ENCODE measurements around the gene PRX.

The PRX gene

GRCh38 chr19:40369797-40370196, 43.4 kb downstream of the PRX start:
- no peak for TF ChIP-seq GATA2 (IDR thresholded peaks at IDR 0.05; ENCODE audit: low read depth, low read length)
- no peak for TF ChIP-seq GATA3 (IDR thresholded peaks at IDR 0.05; ENCODE audit: low read depth, low read length)

- no peak for TF ChIP-seq GATA3 (IDR thresholded peaks at IDR 0.05; ENCODE audit: low read depth, low read length)
- no peak for TF ChIP-seq GATA2 (IDR thresholded peaks at IDR 0.05; ENCODE audit: low read depth, low read length)
Measured at GRCh38 chr19:40367577-40368434, 45.4 kb downstream of the PRX start.

GRCh38 chr19:40366697-40367561, 46.2 kb downstream of the PRX start:
- no peak for TF ChIP-seq GATA3 (IDR thresholded peaks at IDR 0.05; ENCODE audit: low read depth, low read length)
- no peak for TF ChIP-seq GATA2 (IDR thresholded peaks at IDR 0.05; ENCODE audit: low read depth, low read length)

GRCh38 chr19:40365613-40366401, 47.4 kb downstream of the PRX start:
- TF ChIP-seq GATA2 (IDR thresholded peaks at IDR 0.05; ENCODE audit: low read depth, low read length) (no peak), GATA3 (IDR thresholded peaks at IDR 0.05; ENCODE audit: low read depth, low read length) (no peak)

- no peak for TF ChIP-seq GATA2 (IDR thresholded peaks at IDR 0.05; ENCODE audit: low read depth, low read length)
- TF ChIP-seq GATA3 (IDR thresholded peaks at IDR 0.05; ENCODE audit: low read depth, low read length), result no peak
Measured at GRCh38 chr19:40365010-40365409, 48.2 kb downstream of the PRX start.

GRCh38 chr19:40363069-40363468, 50.1 kb downstream of the PRX start:
- TF ChIP-seq GATA2 (IDR thresholded peaks at IDR 0.05; ENCODE audit: low read depth, low read length) (no peak), GATA3 (IDR thresholded peaks at IDR 0.05; ENCODE audit: low read depth, low read length) (no peak)

GRCh38 chr19:40362160-40362559, 51.0 kb downstream of the PRX start:
- no peak for TF ChIP-seq GATA2 (IDR thresholded peaks at IDR 0.05; ENCODE audit: low read depth, low read length)
- no peak for TF ChIP-seq GATA3 (IDR thresholded peaks at IDR 0.05; ENCODE audit: low read depth, low read length)

GRCh38 chr19:40360708-40361241, 52.4 kb downstream of the PRX start:
- TF ChIP-seq GATA2 (IDR thresholded peaks at IDR 0.05; ENCODE audit: low read depth, low read length) (no peak), GATA3 (IDR thresholded peaks at IDR 0.05; ENCODE audit: low read depth, low read length) (no peak)

GRCh38 chr19:40360020-40360707, 53.0 kb downstream of the PRX start:
- TF ChIP-seq GATA3 (IDR thresholded peaks at IDR 0.05; ENCODE audit: low read depth, low read length), result no peak
- TF ChIP-seq GATA2 (IDR thresholded peaks at IDR 0.05; ENCODE audit: low read depth, low read length), result no peak

- TF ChIP-seq GATA2 (IDR thresholded peaks at IDR 0.05; ENCODE audit: low read depth, low read length) (no peak), GATA3 (IDR thresholded peaks at IDR 0.05; ENCODE audit: low read depth, low read length) (no peak)
Measured at GRCh38 chr19:40358773-40359172, 54.4 kb downstream of the PRX start.

- no peak for TF ChIP-seq GATA3 (IDR thresholded peaks at IDR 0.05; ENCODE audit: low read depth, low read length)
- TF ChIP-seq GATA2 (IDR thresholded peaks at IDR 0.05; ENCODE audit: low read depth, low read length), result no peak
Measured at GRCh38 chr19:40357640-40358039, 55.5 kb downstream of the PRX start.

GRCh38 chr19:40356681-40357595, 56.2 kb downstream of the PRX start:
- no peak for TF ChIP-seq GATA3 (IDR thresholded peaks at IDR 0.05; ENCODE audit: low read depth, low read length)
- no peak for TF ChIP-seq GATA2 (IDR thresholded peaks at IDR 0.05; ENCODE audit: low read depth, low read length)
